HepG2 (cell line): ENCODE results near the gene CORO7. TPM values are rescaled to one million over a fixed set of nuclear protein-coding genes. Genes with fewer than 3 reads are reported as not detected.

Experiments used
- ATAC-seq: fragments of 200-7000 bp; cut with Tn5 transposase; 3 replicates; pipeline ENCODE4 v1.9.1; 2020; ENCODE audit warnings: mild to moderate bottlenecking, moderate library complexity
- BruUV-seq: library from RNA; stranded (reverse); fragments of 400-500 nt; replicated peaks from 2 replicates; lab custom pipeline; 2021; lab: Mats Ljungman, UMichigan
- CTCF ChIA-PET: fragments of 300-600 bp; formaldehyde crosslinking; extraction: SDS; loops from one replicate; lab custom pipeline; 2021; ENCODE audit warnings: low total read pairs, inconsistent platforms, low intra/inter-chr PET ratio; lab: Yijun Ruan, JAX
- POLR2A ChIA-PET: fragments of 350-600 bp; sonication (Branson Sonifier 250); formaldehyde crosslinking; loops from one replicate; lab custom pipeline; 2020; ENCODE audit warnings: antibody characterized with exemption, inconsistent platforms; lab: Yijun Ruan, JAX
- DNase-seq: peaks from one replicate; pipeline ENCODE4 v3.0.0-alpha.2; 2015; ENCODE audit warnings: low spot score
- FAIRE-seq: peaks from 3 replicates; lab custom pipeline; 2011; peaks lifted over from hg19 to GRCh38; lab: Jason Lieb, UNC
- H2AFZ ChIP-seq: one replicate; pipeline ENCODE4 v1.6.1; 2011; ENCODE audit warnings: low read length, inconsistent platforms
- H3K27ac ChIP-seq: fragments of 300-600 bp; 3 replicates; pipeline ENCODE4 v1.8.0; 2011; ENCODE audit warnings: mixed run types, mild to moderate bottlenecking, mixed read lengths, low read length, inconsistent platforms; ENCODE audit not compliant: insufficient read depth; ENCODE audit errors: extremely low read length
- H3K27me3 ChIP-seq, 2 experiments: fragments of 200-600 bp in 1 of 2; 2 replicates in 1 of 2; 3 replicates in 1 of 2; pipeline versions ENCODE4 v1.6.0 to v1.8.0; 2011; ENCODE audit warnings: low read length in 2 of 2, mild to moderate bottlenecking in 2 of 2, moderate library complexity in 2 of 2, inconsistent platforms in 1 of 2; ENCODE audit not compliant: insufficient read depth in 2 of 2, control insufficient read depth in 1 of 2
- H3K36me3 ChIP-seq, 2 experiments: fragments of 200-600 bp in 1 of 2; replicated peaks in 1 of 2; 2 replicates in 1 of 2; 3 replicates in 1 of 2; pipeline versions ENCODE4 v1.5.1 to v1.8.0; 2011; ENCODE audit warnings: low read length in 2 of 2, inconsistent platforms in 1 of 2; ENCODE audit not compliant: insufficient read depth in 2 of 2, control insufficient read depth in 1 of 2
- H3K4me1 ChIP-seq: 2 replicates; pipeline ENCODE4 v1.5.1; 2012; ENCODE audit warnings: low read length, inconsistent platforms; ENCODE audit not compliant: insufficient read depth
- H3K4me2 ChIP-seq: 2 replicates; pipeline ENCODE4 v1.6.0; 2011; ENCODE audit warnings: low read depth, low read length, inconsistent platforms
- H3K4me3 ChIP-seq, 3 experiments: fragments of 200-600 bp in 1 of 3; sonication (generic), shearing (Covaris generic) in 1 of 3; replicated peaks in 1 of 3; 2 replicates each; pipeline ENCODE4 v1.5.1; 2011 to 2016; ENCODE audit warnings: low read length in 3 of 3, inconsistent platforms in 2 of 3, low read depth in 2 of 3, mild to moderate bottlenecking in 2 of 3, control low read depth in 1 of 3, mixed read lengths in 1 of 3; ENCODE audit not compliant: insufficient read depth in 1 of 3
- H3K79me2 ChIP-seq: one replicate; pipeline ENCODE4 v1.6.1; 2011; ENCODE audit warnings: low read length, inconsistent platforms; ENCODE audit not compliant: insufficient read depth
- H3K9ac ChIP-seq: 2 replicates; pipeline ENCODE4 v1.6.0; 2011; ENCODE audit warnings: mild to moderate bottlenecking, low read depth, low read length, inconsistent platforms; ENCODE audit not compliant: insufficient read depth
- H3K9me3 ChIP-seq: 2 replicates; pipeline ENCODE4 v1.5.1; 2012; ENCODE audit warnings: mild to moderate bottlenecking, low read length
- H4K20me1 ChIP-seq: 2 replicates; pipeline ENCODE4 v1.6.0; 2011; ENCODE audit warnings: inconsistent platforms, mild to moderate bottlenecking, low read length, moderate library complexity; ENCODE audit not compliant: insufficient read depth
- FOSL2 ChIP-seq: sonication (generic); formaldehyde crosslinking; IDR thresholded peaks from 2 replicates; pipeline ENCODE4 v1.4.0; 2020; ENCODE audit warnings: missing genetic modification reagents
- HMGA1 ChIP-seq: sonication (generic); formaldehyde crosslinking; conservative IDR thresholded peaks from 2 replicates; pipeline ENCODE4 v1.4.0; 2020; ENCODE audit warnings: missing genetic modification reagents
- JARID2 ChIP-seq: sonication (generic); formaldehyde crosslinking; IDR thresholded peaks from 2 replicates; pipeline ENCODE4 v1.8.1; 2023; ENCODE audit warnings: missing genetic modification reagents, inconsistent platforms; ENCODE audit not compliant: insufficient replicate concordance
- MEIS2 ChIP-seq: sonication (generic); formaldehyde crosslinking; IDR thresholded peaks from 2 replicates; pipeline ENCODE4 v1.9.0; 2021; ENCODE audit warnings: mild to moderate bottlenecking, missing genetic modification reagents
- RXRA ChIP-seq: sonication (generic); formaldehyde crosslinking; IDR thresholded peaks from 2 replicates; pipeline ENCODE4 v1.5.1; 2020; ENCODE audit warnings: missing genetic modification reagents
- SMC3 ChIP-seq: IDR thresholded peaks from 2 replicates; pipeline ENCODE4 v1.6.1; 2011; ENCODE audit warnings: low read length, improper control_type of control experiment
- ZBTB21 ChIP-seq: sonication (generic); formaldehyde crosslinking; IDR thresholded peaks from 2 replicates; pipeline ENCODE4 v1.4.0; 2020; ENCODE audit warnings: missing genetic modification reagents
- ZFP36 ChIP-seq: fragments of 150-350 bp; IDR thresholded peaks from 2 replicates; pipeline ENCODE4 v1.6.1; 2018; ENCODE audit warnings: borderline replicate concordance, low read length, low read depth; ENCODE audit not compliant: partially characterized antibody
- ZNF354B ChIP-seq: sonication (generic); formaldehyde crosslinking; IDR thresholded peaks from 2 replicates; pipeline ENCODE4 v1.8.0; 2022; ENCODE audit warnings: mild to moderate bottlenecking, missing genetic modification reagents
- ZNF460 ChIP-seq: sonication (generic); formaldehyde crosslinking; IDR thresholded peaks from 2 replicates; pipeline ENCODE4 v1.5.1; 2020; ENCODE audit warnings: missing genetic modification reagents, mild to moderate bottlenecking, borderline replicate concordance
- WGBS: methylation state at CpG from one replicate; pipeline ENCODE4 v1.1.6; 2017; ENCODE audit warnings: low lambda C conversion rate; 5-methylcytosine and 5-hydroxymethylcytosine counted together
- in situ Hi-C: cut with HindIII; loops from 2 replicates; pipeline ENCODE4 v1.10.0; 2017; ENCODE audit warnings: low pct_unique_long_range_greater_than_20kb; ENCODE audit not compliant: extremely low pct_ligation_motif_present
- intact Hi-C: fragments of 100-400 bp; cut with micrococcal nuclease; formaldehyde crosslinking; loops from one replicate; pipeline ENCODE4 v1.10.0; 2022; ENCODE audit not compliant: unreplicated experiment
- polyA plus RNA-seq, 8 experiments: library from polyadenylated mRNA; depleted of rRNA in 3 of 8; stranded (reverse) in 7 of 8; unstranded in 1 of 8; fragments of >200 nt; fragmentation: Illumina TruSeq in 4 of 8; extraction: Trizol in 4 of 8; gene quantifications; 2 replicates each; pipeline versions ENCODE4 v1.2.1 to v1.2.3, GENCODE V29; 2011 to 2016; ENCODE audit warnings: low read depth in 4 of 8, missing spikeins in 1 of 8, mixed read lengths in 1 of 8; ENCODE audit not compliant: insufficient read depth in 1 of 8
- total RNA-seq, 5 experiments: library from RNA; depleted of rRNA; stranded (reverse); fragments of >200 nt; fragmentation: Illumina TruSeq; extraction: Trizol; gene quantifications; 2 replicates each; pipeline ENCODE4 v1.2.3, GENCODE V29; 2016; ENCODE audit warnings: low read depth in 1 of 5
- TF ChIP-seq, protein P1 (sequence below): sonication (generic); formaldehyde crosslinking; IDR thresholded peaks from 2 replicates; pipeline ENCODE4 v1.5.0; 2020; ENCODE audit warnings: mild to moderate bottlenecking, missing genetic modification reagents
- TF ChIP-seq, protein P2 (sequence below): sonication (generic); formaldehyde crosslinking; IDR thresholded peaks from 2 replicates; pipeline ENCODE4 v1.4.0; 2020; ENCODE audit warnings: missing genetic modification reagents, borderline replicate concordance
- TF ChIP-seq, protein P3 (sequence below): IDR thresholded peaks from 2 replicates; pipeline ENCODE4 v1.4.0; 2020; ENCODE audit warnings: mild to moderate bottlenecking, missing genetic modification reagents
- TF ChIP-seq, protein P4 (sequence below): sonication (generic); formaldehyde crosslinking; IDR thresholded peaks from 2 replicates; pipeline ENCODE4 v1.8.1; 2023; ENCODE audit warnings: mild to moderate bottlenecking, inconsistent platforms, moderate library complexity, missing genetic modification reagents, borderline replicate concordance

The CORO7 gene
- total and polyA plus RNA-seq, 2 of the 13 experiments (the other 11 are each of a cell fraction or from before 2014, with no cell fraction given) = 9.9 to 14.3 TPM

DNA sequence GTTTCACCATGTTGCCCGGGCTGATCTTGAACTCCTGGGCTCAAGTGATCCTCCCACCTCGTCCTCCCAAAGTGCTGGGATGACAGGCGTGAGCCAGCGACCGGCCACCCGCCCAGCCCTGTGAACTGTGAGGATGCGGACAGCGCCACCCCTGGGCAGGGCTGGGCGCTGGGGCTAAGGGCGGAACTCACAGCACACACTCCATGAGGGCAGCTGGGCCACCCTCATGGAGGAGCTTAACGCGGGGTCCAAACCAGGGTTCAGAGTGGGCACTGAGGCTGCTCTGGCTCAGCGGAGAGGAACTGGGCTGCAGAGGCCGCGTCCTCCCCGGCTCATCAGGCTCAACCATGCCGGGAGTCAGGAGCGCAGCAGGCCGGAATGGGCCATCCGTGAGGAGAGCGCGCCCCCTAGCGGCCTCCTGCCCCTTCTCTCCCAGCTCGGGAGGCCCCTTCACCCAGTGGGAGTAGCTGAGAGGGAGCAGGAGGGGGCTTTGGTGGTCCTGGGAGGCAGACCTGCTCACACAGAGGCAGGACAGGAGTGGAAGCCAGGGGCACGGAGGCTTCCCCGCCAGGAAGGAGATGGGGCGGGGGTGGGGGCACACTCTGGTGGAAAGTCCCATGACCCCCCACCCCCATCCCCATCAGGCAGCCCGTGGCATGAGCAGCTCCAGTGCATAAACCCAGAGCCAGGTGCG lies 13.8 kb downstream of the CORO7 start:
- in situ Hi-C loops = no loop called here
- CTCF ChIA-PET = interaction anchor here (0.8 to 4.8 kb wide), 7 partner anchors 27 to 149 kb away, joined by 3 to 92 read pairs (median 3); no protein-coding TSS in a partner anchor
- no peak for FAIRE-seq
- TF ChIP-seq ZBTB21 (CRISPR knock-in tag) (no peak), SMC3 (peak; percentile 32; the same call in 1 of the 2 replicates), ZNF460 (CRISPR knock-in tag) (no peak), RXRA (CRISPR knock-in tag) (peak; percentile 57; the same call in 1 of the 2 replicates), ZFP36 (no peak), HMGA1 (CRISPR knock-in tag) (no peak), FOSL2 (no peak; the same call in 1 of the 2 replicates), JARID2 (CRISPR knock-in tag) (no peak), ZNF354B (CRISPR knock-in tag) (no peak), MEIS2 (CRISPR knock-in tag) (no peak)
- TF ChIP-seq, protein P1, sequence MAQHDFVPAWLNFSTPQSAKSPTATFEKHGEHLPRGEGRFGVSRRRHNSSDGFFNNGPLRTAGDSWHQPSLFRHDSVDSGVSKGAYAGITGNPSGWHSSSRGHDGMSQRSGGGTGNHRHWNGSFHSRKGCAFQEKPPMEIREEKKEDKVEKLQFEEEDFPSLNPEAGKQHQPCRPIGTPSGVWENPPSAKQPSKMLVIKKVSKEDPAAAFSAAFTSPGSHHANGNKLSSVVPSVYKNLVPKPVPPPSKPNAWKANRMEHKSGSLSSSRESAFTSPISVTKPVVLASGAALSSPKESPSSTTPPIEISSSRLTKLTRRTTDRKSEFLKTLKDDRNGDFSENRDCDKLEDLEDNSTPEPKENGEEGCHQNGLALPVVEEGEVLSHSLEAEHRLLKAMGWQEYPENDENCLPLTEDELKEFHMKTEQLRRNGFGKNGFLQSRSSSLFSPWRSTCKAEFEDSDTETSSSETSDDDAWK (CRISPR knock-in tag) = no peak
- TF ChIP-seq, protein P2, sequence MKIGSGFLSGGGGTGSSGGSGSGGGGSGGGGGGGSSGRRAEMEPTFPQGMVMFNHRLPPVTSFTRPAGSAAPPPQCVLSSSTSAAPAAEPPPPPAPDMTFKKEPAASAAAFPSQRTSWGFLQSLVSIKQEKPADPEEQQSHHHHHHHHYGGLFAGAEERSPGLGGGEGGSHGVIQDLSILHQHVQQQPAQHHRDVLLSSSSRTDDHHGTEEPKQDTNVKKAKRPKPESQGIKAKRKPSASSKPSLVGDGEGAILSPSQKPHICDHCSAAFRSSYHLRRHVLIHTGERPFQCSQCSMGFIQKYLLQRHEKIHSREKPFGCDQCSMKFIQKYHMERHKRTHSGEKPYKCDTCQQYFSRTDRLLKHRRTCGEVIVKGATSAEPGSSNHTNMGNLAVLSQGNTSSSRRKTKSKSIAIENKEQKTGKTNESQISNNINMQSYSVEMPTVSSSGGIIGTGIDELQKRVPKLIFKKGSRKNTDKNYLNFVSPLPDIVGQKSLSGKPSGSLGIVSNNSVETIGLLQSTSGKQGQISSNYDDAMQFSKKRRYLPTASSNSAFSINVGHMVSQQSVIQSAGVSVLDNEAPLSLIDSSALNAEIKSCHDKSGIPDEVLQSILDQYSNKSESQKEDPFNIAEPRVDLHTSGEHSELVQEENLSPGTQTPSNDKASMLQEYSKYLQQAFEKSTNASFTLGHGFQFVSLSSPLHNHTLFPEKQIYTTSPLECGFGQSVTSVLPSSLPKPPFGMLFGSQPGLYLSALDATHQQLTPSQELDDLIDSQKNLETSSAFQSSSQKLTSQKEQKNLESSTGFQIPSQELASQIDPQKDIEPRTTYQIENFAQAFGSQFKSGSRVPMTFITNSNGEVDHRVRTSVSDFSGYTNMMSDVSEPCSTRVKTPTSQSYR (CRISPR knock-in tag) = no peak
- TF ChIP-seq, protein P3, sequence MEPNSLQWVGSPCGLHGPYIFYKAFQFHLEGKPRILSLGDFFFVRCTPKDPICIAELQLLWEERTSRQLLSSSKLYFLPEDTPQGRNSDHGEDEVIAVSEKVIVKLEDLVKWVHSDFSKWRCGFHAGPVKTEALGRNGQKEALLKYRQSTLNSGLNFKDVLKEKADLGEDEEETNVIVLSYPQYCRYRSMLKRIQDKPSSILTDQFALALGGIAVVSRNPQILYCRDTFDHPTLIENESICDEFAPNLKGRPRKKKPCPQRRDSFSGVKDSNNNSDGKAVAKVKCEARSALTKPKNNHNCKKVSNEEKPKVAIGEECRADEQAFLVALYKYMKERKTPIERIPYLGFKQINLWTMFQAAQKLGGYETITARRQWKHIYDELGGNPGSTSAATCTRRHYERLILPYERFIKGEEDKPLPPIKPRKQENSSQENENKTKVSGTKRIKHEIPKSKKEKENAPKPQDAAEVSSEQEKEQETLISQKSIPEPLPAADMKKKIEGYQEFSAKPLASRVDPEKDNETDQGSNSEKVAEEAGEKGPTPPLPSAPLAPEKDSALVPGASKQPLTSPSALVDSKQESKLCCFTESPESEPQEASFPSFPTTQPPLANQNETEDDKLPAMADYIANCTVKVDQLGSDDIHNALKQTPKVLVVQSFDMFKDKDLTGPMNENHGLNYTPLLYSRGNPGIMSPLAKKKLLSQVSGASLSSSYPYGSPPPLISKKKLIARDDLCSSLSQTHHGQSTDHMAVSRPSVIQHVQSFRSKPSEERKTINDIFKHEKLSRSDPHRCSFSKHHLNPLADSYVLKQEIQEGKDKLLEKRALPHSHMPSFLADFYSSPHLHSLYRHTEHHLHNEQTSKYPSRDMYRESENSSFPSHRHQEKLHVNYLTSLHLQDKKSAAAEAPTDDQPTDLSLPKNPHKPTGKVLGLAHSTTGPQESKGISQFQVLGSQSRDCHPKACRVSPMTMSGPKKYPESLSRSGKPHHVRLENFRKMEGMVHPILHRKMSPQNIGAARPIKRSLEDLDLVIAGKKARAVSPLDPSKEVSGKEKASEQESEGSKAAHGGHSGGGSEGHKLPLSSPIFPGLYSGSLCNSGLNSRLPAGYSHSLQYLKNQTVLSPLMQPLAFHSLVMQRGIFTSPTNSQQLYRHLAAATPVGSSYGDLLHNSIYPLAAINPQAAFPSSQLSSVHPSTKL (CRISPR knock-in tag) = no peak
- TF ChIP-seq, protein P4, sequence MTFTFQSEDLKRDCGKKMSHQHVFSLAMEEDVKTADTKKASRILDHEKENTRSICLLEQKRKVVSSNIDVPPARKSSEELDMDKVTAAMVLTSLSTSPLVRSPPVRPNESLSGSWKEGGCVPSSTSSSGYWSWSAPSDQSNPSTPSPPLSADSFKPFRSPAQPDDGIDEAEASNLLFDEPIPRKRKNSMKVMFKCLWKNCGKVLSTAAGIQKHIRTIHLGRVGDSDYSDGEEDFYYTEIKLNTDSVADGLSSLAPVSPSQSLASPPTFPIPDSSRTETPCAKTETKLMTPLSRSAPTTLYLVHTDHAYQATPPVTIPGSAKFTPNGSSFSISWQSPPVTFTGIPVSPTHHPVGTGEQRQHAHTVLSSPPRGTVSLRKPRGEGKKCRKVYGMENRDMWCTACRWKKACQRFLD (CRISPR knock-in tag) = peak; percentile 64; the same call in 1 of the 2 replicates

More for the DNA sequence above, 13.8 kb downstream of the CORO7 start:
- Histone ChIP-seq H3K36me3 (peaks cover 1 to 15% of the 10 kb centered on the region in 2 experiments; a peak in 4 of 5 replicates), H3K4me3 (peak overlapping the region in 2 of 3 experiments; percentile 30 to 62; a peak in 2 of 6 replicates), H3K4me1 (peaks cover 23% of the 10 kb centered on the region), H3K9ac (no peak overlapping the region), H3K4me2 (peak overlapping the region; percentile 77), H3K79me2 (no peaks in the 10 kb centered on the region), H3K9me3 (no peaks in the 10 kb centered on the region), H2AFZ (no peak overlapping the region), H3K27ac (no peak overlapping the region), H3K27me3 (no peaks in the 10 kb centered on the region), H4K20me1 (no peaks in the 10 kb centered on the region)
- ATAC-seq = peak; percentile 90
- BruUV-seq = no TSS peak
- peak; percentile 45 for DNase-seq
- 47% methylated on average over 16 of the region's 29 CpGs for WGBS
- POLR2A ChIA-PET = interaction anchor here (0.8 to 1.7 kb wide), 5 partner anchors 24 to 56 kb away, joined by 3 to 17 read pairs (median 5); partner anchors contain the start of gene PAM16
- intact Hi-C loops = loop anchor here (1.0 kb wide), 1 partner anchor 43 kb away; no protein-coding TSS in a partner anchor
